GM10266 (cell line): Measurements from ENCODE around the gene SLC39A11.

ENCODE experiments used
- DNase-seq: peaks from one replicate; pipeline ENCODE4 v3.0.0; 2012; ENCODE audit errors: extremely low spot score
- CTCF ChIP-seq: IDR thresholded peaks from 2 replicates; pipeline ENCODE4 v1.5.1; 2012; ENCODE audit warnings: mild to moderate bottlenecking, low read depth; ENCODE audit not compliant: control insufficient read depth, insufficient read depth; ENCODE audit errors: missing control alignments

The SLC39A11 gene

GRCh38 chr17:72631949-72632684 lies 460.4 kb downstream of the SLC39A11 start:
- DNase-seq = no peak
- no peak for TF ChIP-seq CTCF

- no peak for TF ChIP-seq CTCF
- DNase-seq = no peak
Observed at GRCh38 chr17:72631568-72631948, 460.9 kb downstream of the SLC39A11 start.

- no peak for DNase-seq
- TF ChIP-seq CTCF = no peak
Observed at GRCh38 chr17:72624652-72625051, 467.8 kb downstream of the SLC39A11 start.

GRCh38 chr17:72624226-72624625 lies 468.3 kb downstream of the SLC39A11 start:
- TF ChIP-seq CTCF = no peak
- no peak for DNase-seq

- no peak for DNase-seq
- no peak for TF ChIP-seq CTCF
Observed at GRCh38 chr17:72622661-72623433, 469.6 kb downstream of the SLC39A11 start.

- TF ChIP-seq CTCF = no peak
- DNase-seq = no peak
Observed at GRCh38 chr17:72619976-72620650, 472.4 kb downstream of the SLC39A11 start.
